Femur (tissue), 1 donor: Measurements from ENCODE around the gene NT5C2.

ENCODE experiments used
- DNase-seq: peaks from one replicate; pipeline ENCODE4 v3.0.0-alpha.2; 2017

The NT5C2 gene

DNA sequence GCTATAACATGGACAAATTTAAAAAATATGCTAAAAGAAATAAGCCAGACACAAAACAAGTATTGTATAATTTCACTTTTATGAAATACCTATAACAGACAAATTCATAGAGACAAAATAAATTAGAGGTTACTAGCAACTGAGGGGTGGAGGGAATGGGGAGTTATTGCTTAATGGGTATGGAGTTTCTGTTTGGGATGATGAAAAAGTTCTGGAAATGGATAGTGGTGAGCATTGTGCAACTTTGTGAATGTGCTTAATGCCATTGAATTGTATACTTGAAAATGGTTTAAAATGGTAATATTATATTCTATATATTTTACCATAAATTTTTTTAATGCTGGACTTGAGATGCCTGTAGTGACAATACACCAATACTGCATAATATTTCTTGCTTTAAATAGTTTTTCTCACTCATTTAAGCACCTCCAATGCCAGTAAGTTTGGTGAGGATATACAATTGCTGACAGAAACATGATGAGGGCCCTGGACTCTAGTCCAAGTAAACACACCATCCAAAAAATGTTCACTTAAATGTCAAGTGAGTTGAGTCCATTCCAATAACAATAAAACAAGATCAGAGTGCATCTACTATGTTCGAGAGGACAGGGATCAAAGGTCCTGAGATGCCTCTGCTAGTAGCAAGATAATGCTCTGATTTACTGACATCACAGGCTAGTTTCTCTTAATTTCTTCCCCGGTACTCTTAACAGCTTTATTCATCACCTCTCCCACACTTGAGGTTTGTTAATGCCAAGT is 71.9 kb downstream of the NT5C2 start:
- no peak for DNase-seq

DNA sequence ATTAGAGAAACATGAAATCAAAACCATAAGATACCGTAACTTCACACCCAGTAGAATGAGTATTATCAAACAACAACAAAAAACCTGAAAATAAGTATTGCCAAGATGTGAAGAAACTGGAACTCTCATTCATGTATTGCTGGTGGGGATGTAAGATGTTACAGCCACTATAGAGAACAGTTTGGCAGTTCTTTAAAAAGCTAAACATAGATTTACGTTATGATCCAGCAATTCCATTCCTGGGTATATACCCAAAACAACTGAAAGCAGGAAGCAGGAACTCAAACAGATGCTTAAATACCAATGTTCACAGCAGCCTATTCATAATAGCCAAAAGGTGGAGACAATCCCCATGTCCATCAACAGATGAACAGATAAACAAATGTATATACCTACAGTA is 72.5 kb downstream of the NT5C2 start:
- no peak for DNase-seq

DNA sequence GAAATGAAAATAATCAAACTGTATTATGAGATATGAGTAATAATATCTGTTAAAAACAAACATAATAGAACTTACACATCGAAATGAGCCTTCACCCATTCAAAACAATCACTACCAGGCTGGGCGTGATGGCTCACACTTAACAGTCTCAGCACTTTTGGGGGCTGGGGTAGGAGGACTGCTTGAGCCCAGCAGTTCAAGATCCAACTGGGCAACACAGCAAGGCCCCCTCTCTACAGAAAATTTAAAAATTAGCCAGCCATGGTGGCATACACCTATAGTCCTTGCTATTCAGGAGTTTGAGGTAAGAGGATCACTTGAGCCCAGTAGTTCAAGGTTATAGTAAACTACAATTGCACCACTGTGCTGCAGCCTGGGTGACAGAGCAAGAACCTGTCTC is 75.8 kb downstream of the NT5C2 start:
- DNase-seq = no peak

DNA sequence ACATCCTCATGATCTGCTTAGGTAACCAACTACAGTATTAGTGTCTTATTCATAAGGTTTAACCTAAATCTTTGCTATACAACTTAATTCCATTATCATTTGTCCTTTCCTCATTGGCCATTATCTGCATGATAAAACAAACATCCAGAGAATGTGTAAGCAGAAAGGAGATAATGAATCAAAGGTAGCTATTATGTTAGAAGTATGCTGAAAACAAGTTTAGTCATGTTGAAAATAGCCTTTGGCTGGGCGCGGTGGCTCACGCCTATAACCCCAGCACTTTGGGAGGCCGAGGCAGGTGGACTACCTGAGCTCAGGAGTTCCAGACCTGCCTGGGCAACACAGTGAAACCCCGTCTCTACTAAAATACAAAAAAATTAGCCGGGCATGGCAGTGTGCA is 78.2 kb downstream of the NT5C2 start:
- no peak for DNase-seq

DNA sequence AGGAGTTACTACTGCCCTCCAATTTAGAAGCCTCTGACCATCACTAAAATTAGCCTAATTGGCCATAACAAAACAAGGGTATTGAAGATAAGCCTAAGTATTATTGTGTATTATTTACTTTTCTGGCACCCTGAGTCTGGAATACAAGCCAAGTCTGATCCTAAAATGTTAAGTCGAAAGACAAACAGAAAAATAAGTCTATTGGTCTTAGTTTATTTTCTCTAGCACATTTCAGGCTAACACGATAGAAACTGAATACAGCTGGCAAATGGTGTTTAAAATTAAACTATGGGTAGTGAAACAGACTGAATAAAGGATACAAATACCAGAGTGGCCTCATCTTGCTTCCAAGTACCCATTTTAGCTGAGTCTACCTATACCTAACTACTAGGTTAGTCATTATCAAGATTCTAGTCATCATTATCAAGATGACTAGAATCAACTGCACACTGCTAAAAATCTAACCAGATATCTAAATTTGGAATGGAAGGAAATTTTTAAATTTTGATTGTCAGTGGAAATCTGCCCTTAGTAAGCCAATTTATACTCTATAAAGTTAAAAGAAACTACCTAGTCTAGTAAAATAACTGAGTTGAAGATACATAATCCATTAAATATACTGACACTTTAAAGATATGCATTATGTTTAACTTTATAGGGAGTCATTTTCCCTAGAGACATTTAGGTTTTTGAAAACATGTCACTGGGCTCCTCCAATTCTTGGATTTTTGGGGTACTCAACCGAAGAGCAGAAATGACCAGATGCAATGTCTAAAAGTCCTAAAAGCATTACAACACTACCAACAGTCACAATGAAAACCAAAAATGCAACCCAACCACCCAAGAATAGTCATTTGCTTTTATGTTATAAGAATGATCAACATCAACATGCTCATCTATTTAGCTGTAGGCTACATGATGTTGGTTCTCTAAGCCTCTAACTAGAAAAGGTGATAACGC is 80.9 kb downstream of the NT5C2 start:
- DNase-seq = no peak

DNA sequence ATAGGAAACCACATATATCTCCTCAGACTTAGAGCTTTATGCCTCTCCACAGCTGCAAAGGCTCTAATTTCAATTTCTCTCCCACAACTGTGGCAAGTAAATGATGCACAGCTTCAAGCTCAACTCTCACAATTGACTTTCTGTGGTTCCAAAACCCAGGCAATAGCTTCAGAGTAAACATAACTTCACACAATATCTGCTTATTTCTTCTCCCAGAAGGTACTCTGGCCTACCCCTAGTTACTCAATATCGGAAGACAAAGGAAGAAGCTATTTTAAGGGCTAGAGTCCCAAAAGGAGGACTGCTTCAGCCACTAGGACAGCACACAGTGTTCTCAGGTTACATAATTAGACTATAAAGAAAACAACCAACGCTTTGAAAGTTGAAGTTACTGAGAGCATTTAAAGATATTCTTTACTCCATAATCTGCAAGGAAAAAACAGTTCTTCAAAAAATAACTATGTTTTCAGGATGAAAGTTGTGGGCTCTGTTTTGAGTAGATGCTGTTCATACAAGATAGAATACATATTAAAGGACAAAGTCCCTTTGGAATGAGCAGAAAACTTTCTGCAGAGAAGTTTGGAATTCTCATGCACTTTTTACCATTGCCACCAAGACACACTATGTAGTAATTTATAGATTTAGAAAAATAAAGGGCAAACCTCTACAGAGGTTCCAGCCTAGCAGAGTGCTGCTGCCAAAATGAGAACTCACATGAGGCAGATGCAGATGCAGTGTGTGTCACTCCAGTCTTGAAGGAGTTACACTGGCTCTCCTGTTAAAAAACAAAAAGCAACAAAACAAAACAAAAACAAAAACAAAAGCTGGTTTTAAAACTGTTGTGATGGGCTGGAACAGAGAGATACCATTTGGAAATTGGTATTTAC is 81.8 kb downstream of the NT5C2 start:
- DNase-seq = peak; percentile 29

DNA sequence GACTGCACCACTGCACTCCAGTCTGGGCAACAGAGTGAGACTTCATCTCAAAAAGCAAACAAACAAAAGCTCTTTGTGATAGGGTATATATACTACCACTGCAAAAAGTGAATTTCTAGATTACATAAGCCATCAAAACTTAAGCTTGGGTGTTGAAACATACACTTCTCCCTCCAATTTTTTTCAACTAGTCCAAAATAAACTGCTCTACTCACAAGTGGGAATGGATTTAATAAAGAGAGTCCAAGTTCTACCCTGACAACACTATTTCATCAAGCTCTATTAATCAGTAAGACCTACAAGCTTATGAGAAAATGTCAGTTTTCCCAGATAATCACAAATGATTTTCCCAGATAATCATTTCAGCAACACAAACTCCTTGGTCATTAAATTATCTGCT is 82.7 kb downstream of the NT5C2 start:
- no peak for DNase-seq

DNA sequence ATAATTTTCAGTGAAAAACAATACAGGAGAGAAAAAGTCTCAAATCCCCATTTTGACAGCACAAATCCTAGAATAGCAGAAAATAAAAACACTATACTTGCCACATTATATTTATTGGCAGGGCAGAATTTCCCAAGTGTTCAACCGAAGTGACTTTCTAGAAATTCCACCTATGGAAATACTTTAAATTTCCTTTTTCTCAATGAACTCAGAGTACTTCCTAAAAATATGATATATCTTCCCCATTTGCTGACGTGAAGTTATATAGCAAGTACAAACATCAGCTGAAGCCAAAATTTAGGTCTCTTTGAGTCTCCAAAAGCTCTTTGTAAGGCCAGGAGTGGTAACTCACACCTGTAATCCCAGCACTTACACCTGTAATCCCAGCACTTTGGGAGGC is 83.3 kb downstream of the NT5C2 start:
- no peak for DNase-seq

DNA sequence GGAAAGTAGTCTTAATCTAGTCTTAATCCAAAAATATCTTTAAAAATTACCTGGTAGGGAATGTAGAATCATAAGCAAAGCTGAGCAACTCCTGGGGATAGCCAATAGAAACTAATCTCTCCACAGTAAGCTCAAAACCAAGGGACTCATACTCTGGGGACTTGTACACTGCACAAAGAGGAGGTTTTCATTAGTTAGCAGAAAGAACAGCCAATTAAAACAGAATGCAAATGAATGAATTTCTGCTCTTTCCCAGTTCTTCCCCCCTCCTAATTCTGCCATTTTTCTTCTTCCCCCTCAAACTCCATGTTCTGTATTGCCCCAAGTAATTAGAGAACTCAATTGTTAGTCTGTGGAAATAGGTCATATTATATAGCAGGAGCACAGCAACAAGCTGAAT is 86.5 kb downstream of the NT5C2 start:
- no peak for DNase-seq

DNA sequence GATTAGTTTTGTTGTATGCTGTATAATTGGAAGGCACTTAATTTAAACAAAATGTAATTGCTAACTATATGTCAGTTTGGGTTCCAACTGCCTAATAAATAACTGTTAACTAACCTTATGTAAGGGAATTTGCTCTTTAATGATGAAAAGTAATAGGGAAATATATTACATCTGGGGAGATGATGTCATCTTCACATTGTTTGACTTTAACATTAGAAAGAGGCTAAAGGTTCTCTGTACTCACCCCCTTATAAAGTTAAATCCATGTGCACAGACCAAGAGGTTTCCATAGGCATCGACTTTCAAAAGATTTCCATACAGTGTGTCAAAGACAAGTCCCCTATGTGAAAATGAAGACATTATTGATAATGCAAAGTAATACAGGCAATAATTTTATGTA is 87.6 kb downstream of the NT5C2 start:
- DNase-seq = no peak

DNA sequence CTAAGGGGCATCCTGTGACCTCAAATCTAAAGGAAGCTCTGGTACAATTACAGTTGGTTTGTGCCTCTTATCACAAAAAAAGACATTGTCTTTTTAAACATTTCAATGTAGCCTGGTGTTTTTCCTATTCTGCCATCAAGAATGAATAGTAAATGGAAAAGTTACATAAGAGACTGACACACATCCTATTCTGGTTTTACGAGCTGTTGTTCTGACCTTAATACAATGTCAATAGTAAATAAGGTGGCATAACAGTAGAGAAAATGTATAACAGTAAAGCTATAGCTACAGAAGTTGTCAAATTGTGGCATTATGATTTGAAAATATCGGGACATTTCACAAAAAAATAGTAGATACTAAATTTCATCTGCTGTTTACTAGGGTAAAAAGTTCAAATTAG is 88.4 kb downstream of the NT5C2 start:
- DNase-seq = no peak

DNA sequence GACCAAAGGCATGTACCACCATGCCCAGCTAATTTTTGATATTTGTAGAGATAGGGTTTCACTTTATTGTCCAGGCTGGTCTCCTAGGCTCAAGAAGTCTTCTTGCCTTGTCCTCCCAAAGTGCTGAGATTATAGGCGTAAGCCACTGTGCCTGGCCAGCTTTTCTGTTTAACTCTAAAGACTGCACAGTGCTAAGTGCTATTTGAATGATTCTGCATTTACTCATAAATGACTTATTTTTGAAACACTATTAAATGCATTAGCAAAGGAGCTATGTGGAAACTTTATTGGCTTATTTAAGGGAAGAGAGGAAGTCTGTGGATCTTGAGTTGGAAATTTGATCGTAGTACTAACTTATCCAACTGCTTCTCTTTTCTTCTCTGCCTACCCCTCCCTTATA is 89.1 kb downstream of the NT5C2 start:
- DNase-seq = no peak

DNA sequence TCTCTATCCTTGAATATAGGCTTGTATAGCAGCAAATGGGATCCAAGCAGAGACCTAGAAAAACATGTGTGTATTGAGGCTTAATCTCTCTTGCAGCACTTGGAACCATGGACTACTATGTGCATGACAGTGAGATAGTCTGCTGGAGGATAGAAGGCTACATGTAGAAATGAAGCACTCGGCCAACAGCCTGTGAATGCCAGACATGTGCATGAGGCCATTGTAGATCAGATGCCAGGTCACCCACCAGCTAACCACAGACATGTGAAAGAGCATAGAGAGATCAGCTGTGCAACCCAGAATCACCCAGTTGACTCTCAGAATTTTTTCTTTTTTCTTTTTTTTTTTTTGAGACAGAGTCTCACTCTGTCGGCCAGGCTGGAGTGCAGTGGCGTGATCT is 90.9 kb downstream of the NT5C2 start:
- no peak for DNase-seq

DNA sequence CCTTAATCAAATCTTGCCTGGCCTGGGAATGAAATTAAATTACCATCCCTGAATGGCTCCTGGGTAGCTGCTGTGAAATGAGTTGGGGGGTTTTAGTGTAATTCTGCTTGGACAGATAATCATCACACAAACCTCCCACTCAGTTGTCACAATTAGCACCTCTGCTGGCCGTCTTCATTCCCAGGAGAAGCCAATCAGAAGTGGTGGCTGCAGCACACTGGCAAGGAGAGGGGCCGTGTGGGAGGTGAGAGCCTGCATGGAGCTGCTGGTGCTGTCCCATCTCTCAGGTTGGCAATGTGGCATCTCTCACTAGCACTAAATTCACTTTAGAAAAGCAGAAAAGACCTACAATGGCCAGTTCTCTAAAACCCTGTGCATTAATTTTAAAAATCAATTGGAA is 92.5 kb downstream of the NT5C2 start:
- no peak for DNase-seq

DNA sequence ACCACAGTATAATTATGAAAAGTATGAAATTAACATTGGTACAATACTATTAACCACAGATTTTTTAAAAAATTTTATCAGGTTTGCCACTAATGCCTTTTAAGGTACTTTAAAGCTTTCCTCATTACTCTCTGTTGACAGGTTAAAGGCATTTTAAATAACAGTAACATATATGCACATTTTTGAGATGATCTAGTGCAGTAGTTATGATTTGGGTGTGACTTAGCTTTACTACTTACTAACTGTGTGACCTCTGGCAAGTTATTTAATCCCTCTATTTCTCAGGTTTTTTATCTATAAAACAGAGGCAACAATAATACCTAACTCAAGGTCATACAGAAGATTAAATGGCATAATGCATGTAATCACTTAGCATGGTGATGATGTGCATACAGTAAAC is 94.8 kb downstream of the NT5C2 start:
- no peak for DNase-seq

DNA sequence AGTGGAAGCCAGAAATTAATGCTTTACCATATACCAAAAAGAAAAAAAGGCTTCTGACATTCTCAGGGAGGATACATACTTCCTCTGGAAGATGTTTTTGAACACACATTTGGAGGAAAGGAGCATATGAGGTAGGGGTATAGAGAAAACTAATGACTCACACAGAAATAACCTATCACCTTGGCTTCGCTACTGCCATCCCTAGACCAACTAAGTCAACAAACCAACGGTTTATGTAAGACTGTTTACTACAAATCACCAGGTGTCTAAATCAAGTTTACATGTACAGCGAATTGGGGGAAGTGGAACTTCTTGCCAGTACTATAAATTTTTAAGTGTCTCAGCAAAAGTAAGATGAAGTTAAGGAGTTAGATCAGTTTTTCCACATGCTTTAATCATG is 96.9 kb downstream of the NT5C2 start:
- DNase-seq = no peak

DNA sequence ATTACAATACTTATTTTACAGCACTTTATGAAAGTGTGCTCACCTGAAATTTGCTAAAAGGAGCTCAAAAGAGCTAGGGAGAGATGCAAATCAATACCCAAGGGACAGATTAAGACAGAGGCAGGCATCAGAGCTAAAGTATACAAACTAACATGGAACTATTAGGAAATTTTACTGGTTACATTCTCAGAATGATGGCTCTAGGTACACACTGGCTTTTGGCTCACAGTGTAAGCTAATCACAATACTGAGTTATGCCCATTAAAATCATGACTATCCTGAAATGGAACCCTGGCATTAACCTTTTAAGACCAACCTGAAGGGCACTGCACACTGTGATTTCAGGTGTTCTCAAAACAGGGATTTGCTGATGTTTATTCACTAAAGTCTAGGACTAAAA is 98.1 kb downstream of the NT5C2 start:
- no peak for DNase-seq

DNA sequence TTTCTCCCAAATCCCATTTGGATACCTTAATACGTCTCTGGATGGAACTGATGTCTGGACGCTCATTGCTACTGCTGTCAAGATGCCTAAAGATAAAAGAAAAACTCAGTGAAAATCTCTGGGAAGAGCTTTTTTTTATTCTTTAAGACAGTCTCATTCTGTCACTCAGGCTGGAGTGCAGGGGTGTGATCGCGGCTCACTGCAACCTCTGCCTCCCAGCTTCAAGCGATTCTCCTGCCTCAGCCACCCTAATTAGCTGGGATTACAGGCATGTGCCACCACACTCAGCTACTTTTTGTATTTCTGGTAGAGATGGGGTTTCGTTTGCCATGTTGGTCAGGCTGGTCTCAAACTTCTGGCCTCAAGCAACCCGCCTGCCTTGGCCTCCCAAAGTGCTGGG is 102.2 kb downstream of the NT5C2 start:
- DNase-seq = no peak

DNA sequence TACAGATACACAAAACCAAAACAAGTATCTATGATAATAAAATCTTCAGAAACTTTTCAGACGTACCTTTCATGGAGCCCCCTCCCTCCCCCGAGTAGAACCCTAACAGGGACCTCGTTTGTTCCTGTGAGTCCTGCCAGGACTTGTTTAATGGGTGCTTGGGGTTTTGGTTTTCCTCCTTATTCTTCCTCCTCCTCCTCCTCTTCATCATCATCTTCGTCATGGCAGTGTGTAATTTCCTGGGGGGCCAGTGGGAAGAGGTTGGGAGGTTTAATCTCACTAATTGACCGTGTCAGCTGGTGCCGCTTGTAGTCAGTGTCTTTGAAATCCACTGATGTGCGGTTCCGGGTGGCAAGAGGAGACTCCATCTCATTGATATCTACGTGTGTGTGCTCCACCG is 103.6 kb downstream of the NT5C2 start:
- DNase-seq = no peak

DNA sequence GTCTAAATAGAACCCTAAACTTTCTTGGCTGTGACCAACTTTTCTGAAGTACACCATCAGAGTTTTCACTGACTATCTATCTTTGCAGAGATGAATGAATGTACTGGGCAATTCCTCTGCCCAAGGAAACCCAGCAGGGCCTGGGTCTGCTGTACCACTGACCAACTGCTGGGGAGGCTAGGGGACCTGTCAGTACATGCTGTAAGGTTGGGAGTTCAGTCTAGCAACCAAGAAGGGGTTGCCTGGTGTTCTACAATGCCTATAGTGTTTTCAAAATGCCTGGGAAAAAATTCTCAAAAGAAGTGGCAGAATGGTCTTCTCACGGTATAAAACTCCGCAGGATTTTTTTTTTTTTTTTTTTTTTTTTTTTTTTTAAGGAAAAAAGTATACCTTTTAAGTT is 106.3 kb downstream of the NT5C2 start:
- DNase-seq = no peak

DNA sequence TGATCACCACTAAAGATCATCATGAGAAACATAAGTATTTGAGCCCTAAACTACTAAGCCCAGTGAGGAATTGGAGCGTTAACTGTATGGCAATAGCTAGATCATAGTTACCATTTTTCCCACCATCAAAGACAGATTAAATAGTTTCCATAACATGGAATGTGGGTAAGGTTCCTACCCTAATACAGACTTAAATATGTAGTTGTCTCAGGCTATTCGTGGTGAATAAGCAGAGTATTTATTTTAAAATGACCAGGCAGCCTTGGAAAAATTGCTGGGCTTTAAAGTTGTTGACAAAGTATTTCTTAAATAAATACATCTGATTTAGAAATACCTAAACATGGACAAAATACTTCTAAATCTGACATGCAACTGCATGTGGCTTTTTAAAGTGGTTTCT is 106.8 kb downstream of the NT5C2 start:
- no peak for DNase-seq

DNA sequence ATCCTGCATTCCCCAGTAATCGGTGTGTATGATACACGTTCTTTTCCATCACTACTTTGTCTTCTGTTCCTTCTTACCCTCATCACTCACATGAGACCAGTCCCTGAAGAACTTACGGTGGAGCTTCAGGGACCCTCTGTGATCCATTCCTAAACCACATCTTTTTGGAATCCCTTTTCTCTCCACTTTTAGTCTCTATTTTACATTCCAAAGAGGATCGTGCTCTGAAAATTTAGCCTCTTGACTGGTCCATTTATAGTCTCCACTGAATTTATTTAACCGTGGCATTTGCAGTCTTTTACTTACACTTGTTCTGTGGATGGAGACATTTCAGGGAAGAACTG is 109.1 kb downstream of the NT5C2 start:
- no peak for DNase-seq

DNA sequence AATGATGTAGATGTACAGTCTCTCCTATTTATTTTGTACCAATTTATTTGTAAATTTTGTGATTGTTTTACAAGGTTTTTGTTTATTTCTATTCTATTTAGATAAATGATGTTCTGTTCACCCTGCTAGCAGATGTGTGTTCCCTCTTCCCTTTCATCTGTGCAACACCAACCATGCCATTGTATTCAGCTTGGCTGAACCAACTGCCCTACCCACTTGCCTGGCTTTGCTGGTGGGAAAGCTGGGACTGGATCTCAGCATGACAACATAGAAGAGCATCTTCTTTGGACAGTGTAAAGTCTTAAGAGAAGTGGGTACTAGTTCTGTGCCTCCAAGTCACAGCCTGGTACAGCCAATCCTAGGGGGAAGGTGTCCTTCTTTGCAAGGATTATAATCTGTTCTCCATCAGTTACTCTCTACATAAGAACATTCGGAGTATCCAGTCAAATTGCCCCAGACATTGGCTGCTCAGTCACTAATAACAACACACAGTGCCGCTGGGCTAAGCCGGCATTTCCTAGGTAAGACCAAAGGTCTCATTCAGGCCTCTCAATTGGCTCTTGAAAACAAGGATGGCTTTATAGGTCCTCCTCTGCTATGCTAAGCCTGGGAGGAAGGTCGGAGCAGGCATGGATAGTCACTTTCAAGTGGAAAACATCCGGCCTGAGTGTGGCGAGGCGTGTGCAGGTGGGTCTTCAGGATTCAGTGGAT is 109.7 kb downstream of the NT5C2 start:
- DNase-seq = no peak
